Vagina (tissue), 2 donors: Measurements from ENCODE around the gene INPP4B. TPM values are rescaled to one million over a fixed set of nuclear protein-coding genes. Genes with fewer than 3 reads are reported as not detected.

Source experiments
- DNase-seq, 2 donors: peaks; one replicate each; pipeline ENCODE4 v3.0.0-alpha.2; 2017; ENCODE audit errors: extremely low spot score in 2 of 2
- H3K27ac ChIP-seq: fragments of 200-600 bp; sonication (generic); one replicate; pipeline ENCODE4 v1.5.1; 2019
- H3K27me3 ChIP-seq: fragments of 200-600 bp; sonication (generic); one replicate; pipeline ENCODE4 v1.5.1; 2019
- H3K36me3 ChIP-seq, 2 donors: fragments of 200-600 bp; sonication (generic); one replicate each; pipeline ENCODE4 v1.5.1; 2017 to 2019
- H3K4me1 ChIP-seq: fragments of 200-600 bp; sonication (generic); one replicate; pipeline ENCODE4 v1.5.1; 2019
- H3K4me3 ChIP-seq, 2 donors: fragments of 200-600 bp; sonication (generic); 1 replicate in 1 of 2; 2 replicates in 1 of 2; pipeline ENCODE4 v1.5.1; 2016 to 2019
- H3K9me3 ChIP-seq: fragments of 200-600 bp; sonication (generic); one replicate; pipeline ENCODE4 v1.5.1; 2019
- POLR2A ChIP-seq, 2 donors: fragments of 450-650 bp; IDR thresholded peaks; one replicate each; pipeline ENCODE4 v1.6.1; 2017; ENCODE audit warnings: antibody characterized with exemption in 2 of 2, mild to moderate bottlenecking in 2 of 2, moderate library complexity in 2 of 2
- POLR2AphosphoS5 ChIP-seq, 2 donors: sonication (generic); formaldehyde crosslinking; IDR thresholded peaks; one replicate each; pipeline ENCODE4 v1.9.0; 2017; ENCODE audit warnings: antibody characterized with exemption in 2 of 2, mild to moderate bottlenecking in 2 of 2, low read depth in 1 of 2; ENCODE audit not compliant: insufficient read depth in 1 of 2
- intact Hi-C: fragments of 100-400 bp; cut with DNase I; formaldehyde crosslinking; loops from one replicate; pipeline ENCODE4 v1.15.1; 2023
- total RNA-seq: library from RNA; depleted of rRNA; stranded (reverse); fragments of >200 nt; gene quantifications from one replicate; pipeline ENCODE4 v1.2.3, GENCODE V29; 2016
- TF ChIP-seq, protein P1 (sequence below), 3 experiments: fragments of 450-650 bp in 2 of 3; fragments of 200-600 bp in 1 of 3; sonication (generic) in 1 of 3; IDR thresholded peaks; one replicate each; pipeline ENCODE4 v1.5.1; 2017 to 2019; ENCODE audit warnings: antibody characterized with exemption in 3 of 3, mild to moderate bottlenecking in 2 of 3, moderate library complexity in 2 of 3

INPP4B gene
- total RNA-seq, 1 donor from 2014 or later: 21.1 TPM

DNA sequence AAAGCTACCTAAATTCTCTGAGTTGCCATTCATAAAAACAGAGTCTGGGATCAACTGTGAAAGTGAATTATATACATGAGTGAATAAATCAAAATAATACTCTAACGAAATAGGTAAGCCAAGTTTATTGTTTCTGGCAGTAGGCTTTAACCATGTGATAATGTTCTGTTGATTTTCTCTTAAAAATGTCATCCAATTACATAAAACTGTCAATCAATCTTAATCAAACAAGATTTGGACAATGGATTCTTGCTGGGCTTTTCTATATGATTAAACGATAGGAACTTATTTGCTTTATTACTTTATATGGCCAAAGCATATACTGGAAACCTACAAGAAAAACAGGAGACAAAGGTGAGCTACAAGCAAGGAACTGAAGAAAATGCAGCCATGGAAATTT lies 148.8 kb downstream of the INPP4B start:
- Histone ChIP-seq H3K4me1 (peaks cover 13% of the 10 kb centered on the region), H3K27me3 (no peaks in the 10 kb centered on the region), H3K9me3 (no peaks in the 10 kb centered on the region), H3K36me3 (no peaks in the 10 kb centered on the region), H3K4me3 (no peak overlapping the region), H3K27ac (no peak overlapping the region)
- intact Hi-C loops: no loop called here
- TF ChIP-seq, protein P1, sequence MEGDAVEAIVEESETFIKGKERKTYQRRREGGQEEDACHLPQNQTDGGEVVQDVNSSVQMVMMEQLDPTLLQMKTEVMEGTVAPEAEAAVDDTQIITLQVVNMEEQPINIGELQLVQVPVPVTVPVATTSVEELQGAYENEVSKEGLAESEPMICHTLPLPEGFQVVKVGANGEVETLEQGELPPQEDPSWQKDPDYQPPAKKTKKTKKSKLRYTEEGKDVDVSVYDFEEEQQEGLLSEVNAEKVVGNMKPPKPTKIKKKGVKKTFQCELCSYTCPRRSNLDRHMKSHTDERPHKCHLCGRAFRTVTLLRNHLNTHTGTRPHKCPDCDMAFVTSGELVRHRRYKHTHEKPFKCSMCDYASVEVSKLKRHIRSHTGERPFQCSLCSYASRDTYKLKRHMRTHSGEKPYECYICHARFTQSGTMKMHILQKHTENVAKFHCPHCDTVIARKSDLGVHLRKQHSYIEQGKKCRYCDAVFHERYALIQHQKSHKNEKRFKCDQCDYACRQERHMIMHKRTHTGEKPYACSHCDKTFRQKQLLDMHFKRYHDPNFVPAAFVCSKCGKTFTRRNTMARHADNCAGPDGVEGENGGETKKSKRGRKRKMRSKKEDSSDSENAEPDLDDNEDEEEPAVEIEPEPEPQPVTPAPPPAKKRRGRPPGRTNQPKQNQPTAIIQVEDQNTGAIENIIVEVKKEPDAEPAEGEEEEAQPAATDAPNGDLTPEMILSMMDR (IDR thresholded peaks at IDR 0.05): no peak
- TF ChIP-seq POLR2A (IDR thresholded peaks at IDR 0.05) (no peak), POLR2AphosphoS5 (IDR thresholded peaks at IDR 0.05; ENCODE audit: insufficient read depth in 1 of 2, low read depth in 1 of 2) (no peak)
- DNase-seq: no peak

DNA sequence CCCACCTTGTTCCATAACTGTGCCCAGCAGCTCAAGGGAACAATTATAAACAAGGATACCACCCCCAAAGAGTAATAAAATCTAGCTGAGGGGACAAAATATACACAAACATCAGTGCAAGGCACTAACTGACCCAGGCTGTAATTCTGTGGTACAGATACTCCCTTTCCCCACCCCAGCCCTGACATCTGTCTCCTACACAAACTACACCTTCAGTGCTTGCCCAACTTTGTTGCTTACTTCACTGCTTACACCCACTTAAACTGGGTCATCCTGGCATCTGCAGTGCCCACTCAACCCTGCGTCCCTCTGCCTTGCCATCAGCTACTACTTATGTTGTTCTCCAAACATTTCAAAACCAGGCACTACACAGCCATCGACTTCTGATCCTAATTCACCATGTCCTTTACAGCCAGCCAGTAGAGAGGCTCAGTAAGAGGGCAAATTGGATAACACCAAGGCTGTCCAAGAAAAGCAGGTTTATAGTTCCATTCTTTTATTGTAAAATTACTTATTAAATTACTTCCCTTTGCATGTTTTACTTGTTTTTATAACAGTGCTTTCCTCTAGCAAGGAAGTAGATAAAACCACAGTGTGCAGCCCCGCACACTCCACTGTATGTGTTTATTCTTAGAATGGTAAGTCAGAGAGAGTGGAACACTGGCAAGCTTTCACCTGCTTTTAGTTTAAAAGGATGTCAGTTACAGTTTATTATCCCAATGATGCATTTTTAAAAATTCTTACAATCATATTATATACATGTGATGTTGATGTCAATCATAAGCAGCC lies 149.6 kb downstream of the INPP4B start:
- Histone ChIP-seq H3K27ac (no peak overlapping the region), H3K36me3 (no peaks in the 10 kb centered on the region), H3K27me3 (no peaks in the 10 kb centered on the region), H3K4me3 (no peak overlapping the region), H3K9me3 (no peaks in the 10 kb centered on the region), H3K4me1 (peaks cover 13% of the 10 kb centered on the region)
- no peak for DNase-seq
- TF ChIP-seq, protein P1 (IDR thresholded peaks at IDR 0.05): no peak
- no peak for TF ChIP-seq POLR2AphosphoS5 (IDR thresholded peaks at IDR 0.05; ENCODE audit: insufficient read depth in 1 of 2, low read depth in 1 of 2)
- no peak for TF ChIP-seq POLR2A (IDR thresholded peaks at IDR 0.05)
- intact Hi-C loops: no loop called here

DNA sequence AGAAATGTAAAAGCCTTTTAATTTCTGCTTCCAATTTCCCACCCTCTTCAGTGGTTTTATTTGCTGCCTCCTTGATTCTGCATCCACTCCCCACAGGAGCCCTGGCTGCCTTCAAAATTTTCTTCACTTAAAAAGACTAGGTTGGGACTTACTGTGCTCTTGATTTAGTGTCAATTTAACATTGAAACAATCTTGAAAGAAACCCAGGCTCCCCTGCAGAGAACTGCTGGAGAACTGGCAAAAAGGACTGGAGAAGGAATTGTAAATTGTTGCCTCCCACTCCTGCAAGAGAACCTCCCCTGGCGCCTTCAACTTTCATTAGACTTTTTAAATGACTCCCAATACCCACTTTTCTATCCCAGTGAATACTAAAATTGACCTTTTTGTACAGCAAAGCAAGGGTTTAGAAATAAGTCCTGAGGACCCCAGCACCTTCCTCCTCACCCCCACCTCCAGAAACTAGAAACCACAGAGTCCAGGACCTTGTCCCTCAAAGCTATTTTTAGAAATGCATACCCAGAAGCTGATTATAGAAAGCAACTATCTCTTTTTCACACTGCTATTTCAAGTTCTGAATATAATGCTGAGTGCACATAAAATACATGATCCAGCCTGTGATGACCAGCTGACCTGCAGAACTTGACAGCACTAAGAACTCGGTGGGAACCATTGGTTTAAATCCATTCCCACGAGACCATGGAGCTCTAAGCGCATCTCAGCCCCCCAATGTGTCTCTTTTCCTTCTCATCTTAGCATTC lies 155.5 kb downstream of the INPP4B start:
- no peak for DNase-seq
- intact Hi-C loops: no loop called here
- H3K4me3 ChIP-seq: no peak overlapping the region
- no peaks in the 10 kb centered on the region for H3K27me3 ChIP-seq
- no peaks in the 10 kb centered on the region for H3K4me1 ChIP-seq
- H3K27ac ChIP-seq: no peak overlapping the region
- H3K36me3 ChIP-seq: no peaks in the 10 kb centered on the region
- no peaks in the 10 kb centered on the region for H3K9me3 ChIP-seq
- no peak for TF ChIP-seq POLR2A (IDR thresholded peaks at IDR 0.05)
- TF ChIP-seq, protein P1 (IDR thresholded peaks at IDR 0.05): no peak
- TF ChIP-seq POLR2AphosphoS5 (IDR thresholded peaks at IDR 0.05; ENCODE audit: insufficient read depth in 1 of 2, low read depth in 1 of 2): no peak

- no peak overlapping the region for H3K27ac ChIP-seq
- no peaks in the 10 kb centered on the region for H3K27me3 ChIP-seq
- no peaks in the 10 kb centered on the region for H3K4me1 ChIP-seq
- no peaks in the 10 kb centered on the region for H3K9me3 ChIP-seq
- intact Hi-C loops: no loop called here
- no peak for TF ChIP-seq POLR2AphosphoS5 (IDR thresholded peaks at IDR 0.05; ENCODE audit: insufficient read depth in 1 of 2, low read depth in 1 of 2)
- TF ChIP-seq, protein P1 (IDR thresholded peaks at IDR 0.05): no peak
- no peak for TF ChIP-seq POLR2A (IDR thresholded peaks at IDR 0.05)
- H3K36me3 ChIP-seq: no peaks in the 10 kb centered on the region
- no peak for DNase-seq
- H3K4me3 ChIP-seq: no peak overlapping the region
These were observed 158.4 kb downstream of the INPP4B start for GRCh38 chr4:142687547-142688275.
